Left ventricle myocardium superior (tissue), 1 donor: ENCODE results near the gene TMX1. TPM values are rescaled to one million over a fixed set of nuclear protein-coding genes. Genes with fewer than 3 reads are reported as not detected.
"Not testable (repeated sequence)": the region's sequence is repeated elsewhere in the genome, so short reads cannot be mapped to it uniquely, and the experiment has no call there.

ENCODE experiments used
- ATAC-seq: fragments of 200-7000 bp; cut with Tn5 transposase; one replicate; pipeline ENCODE4 v1.9.1; 2020; ENCODE audit warnings: mild to moderate bottlenecking, moderate library complexity
- DNase-seq: peaks from one replicate; pipeline ENCODE4 v3.0.0-alpha.2; 2020
- intact Hi-C: fragments of 100-400 bp; cut with micrococcal nuclease; formaldehyde crosslinking; loops from one replicate; pipeline ENCODE4 v1.11.0; 2022
- long read RNA-seq: library from polyadenylated mRNA; unstranded; transcript quantifications from one replicate; pipeline ENCODE4 v2.0.0, GENCODE V29; 2021
- total RNA-seq: library from RNA; stranded (reverse); fragmentation: NEBNext Ultra II Directional; extraction: Animal tissue kit (Norgen Biotek cat#: 25700); gene quantifications from one replicate; pipeline ENCODE4 v1.2.1, GENCODE V29; 2021
- donor health status: DM: no; HTN: yes; CAD: no; lungs with severe emphysema.

The TMX1 gene
- 8.9 TPM for total RNA-seq
- long read RNA-seq, transcript TMX1-201 (8 exons, 3,995 nt) = major isoform, 31 of 31 reads
- long read RNA-seq, partial matches to known transcripts = 0 of 31 reads
- long read RNA-seq, other reads (novel, unspliced or antisense) = 0 of 31 reads

GRCh38 chr14:51239813-51240803, at the start of gene TMX1:
Gene TMX1, plus strand, starts transcription at chr14:51240247. Its CDS starts 46 bp downstream, at chr14:51240293.
- intact Hi-C loops = no loop called here

GRCh38 chr14:51201890-51202289, 38.2 kb upstream of the TMX1 start:
- DNase-seq (no peak), ATAC-seq (no peak)
- intact Hi-C loops = no loop called here

More at GRCh38 chr14:51239813-51240803, at the start of gene TMX1:
- DNase-seq (peak; percentile 95), ATAC-seq (peak; percentile 100)

GRCh38 chr14:51202914-51203665, 37.0 kb upstream of the TMX1 start:
- DNase-seq (no peak), ATAC-seq (no peak)
- intact Hi-C loops = no loop called here

- DNase-seq (no peak), ATAC-seq (no peak)
- intact Hi-C loops = no loop called here
Measured at GRCh38 chr14:51203881-51204280, 36.2 kb upstream of the TMX1 start.

GRCh38 chr14:51205486-51205885, 34.6 kb upstream of the TMX1 start:
- ATAC-seq = no peak
- intact Hi-C loops = no loop called here
- DNase-seq = no peak

GRCh38 chr14:51206462-51206861, 33.6 kb upstream of the TMX1 start:
- DNase-seq = no peak
- intact Hi-C loops = no loop called here
- no peak for ATAC-seq

GRCh38 chr14:51207621-51208020, 32.4 kb upstream of the TMX1 start:
- no peak for ATAC-seq
- no peak for DNase-seq
- intact Hi-C loops = no loop called here

- ATAC-seq = no peak
- intact Hi-C loops = no loop called here
- no peak for DNase-seq
Measured at GRCh38 chr14:51208982-51209381, 31.1 kb upstream of the TMX1 start.

- ATAC-seq (no peak), DNase-seq (no peak)
- intact Hi-C loops = no loop called here
Measured at GRCh38 chr14:51209457-51209856, 30.6 kb upstream of the TMX1 start.

- ATAC-seq (no peak), DNase-seq (no peak)
- intact Hi-C loops = no loop called here
Measured at GRCh38 chr14:51210594-51210993, 29.5 kb upstream of the TMX1 start.

- ATAC-seq (no peak), DNase-seq (no peak)
- intact Hi-C loops = no loop called here
Measured at GRCh38 chr14:51211149-51211548, 28.9 kb upstream of the TMX1 start.

GRCh38 chr14:51216602-51217001, 23.4 kb upstream of the TMX1 start:
- ATAC-seq (no peak), DNase-seq (no peak)
- intact Hi-C loops = no loop called here

- DNase-seq (no peak), ATAC-seq (no peak)
- intact Hi-C loops = loop anchor here (5.0 kb wide), 1 partner anchor 262 kb away; no protein-coding TSS in a partner anchor
Measured at GRCh38 chr14:51219473-51220448, 20.3 kb upstream of the TMX1 start.

GRCh38 chr14:51223463-51223862, 16.6 kb upstream of the TMX1 start:
- DNase-seq, ATAC-seq: not testable (repeated sequence)
- intact Hi-C loops = loop anchor here (5.0 kb wide), 1 partner anchor 266 kb away; no protein-coding TSS in a partner anchor

GRCh38 chr14:51224551-51224950, 15.5 kb upstream of the TMX1 start:
- ATAC-seq = no peak
- intact Hi-C loops = loop anchor here (5.0 kb wide), 1 partner anchor 267 kb away; no protein-coding TSS in a partner anchor
- DNase-seq = no peak

GRCh38 chr14:51225751-51226150, 14.3 kb upstream of the TMX1 start:
- ATAC-seq (no peak), DNase-seq (no peak)
- intact Hi-C loops = no loop called here

GRCh38 chr14:51228391-51228790, 11.7 kb upstream of the TMX1 start:
- DNase-seq (no peak), ATAC-seq (no peak)
- intact Hi-C loops = no loop called here

GRCh38 chr14:51228890-51229289, 11.2 kb upstream of the TMX1 start:
- no peak for DNase-seq
- ATAC-seq = no peak
- intact Hi-C loops = no loop called here

- ATAC-seq (no peak), DNase-seq (no peak)
- intact Hi-C loops = no loop called here
Measured at GRCh38 chr14:51236314-51236713, 3.7 kb upstream of the TMX1 start.
